Endothelial cell of umbilical vein (primary cell): ENCODE measurements around the gene ZBTB18. TPM values are rescaled to one million over a fixed set of nuclear protein-coding genes. Genes with fewer than 3 reads are reported as not detected.

ENCODE experiments used
- BruUV-seq: library from RNA; stranded (reverse); fragments of 400-500 nt; replicated peaks from 2 replicates; lab custom pipeline; 2021; lab: Mats Ljungman, UMichigan
- CTCF ChIA-PET: fragments of 300-600, 350-600 bp; sonication (Branson Sonifier 250); formaldehyde crosslinking; loops from one replicate; lab custom pipeline; 2021; ENCODE audit warnings: antibody characterized with exemption, inconsistent platforms; lab: Charles Lee
- POLR2A ChIA-PET: fragments of 300-600, 350-600 bp; sonication (Branson Sonifier 250); formaldehyde crosslinking; loops from one replicate; lab custom pipeline; 2021; ENCODE audit warnings: antibody characterized with exemption, inconsistent platforms; lab: Charles Lee
- DNase-seq: peaks from one replicate; pipeline ENCODE4 v3.0.0-alpha.2; 2011; ENCODE audit warnings: low read depth, low spot score
- FAIRE-seq: peaks from 2 replicates; lab custom pipeline; 2011; peaks lifted over from hg19 to GRCh38; lab: Jason Lieb, UNC
- H2AFZ ChIP-seq: 2 replicates; pipeline ENCODE4 v1.6.0; 2012; ENCODE audit warnings: low read depth, low read length, control low read depth, inconsistent platforms
- H3K27ac ChIP-seq: 2 replicates; pipeline ENCODE4 v1.5.1; 2011; ENCODE audit warnings: low read depth, mild to moderate bottlenecking, control low read depth, low read length, moderate library complexity; ENCODE audit not compliant: insufficient read depth
- H3K27me3 ChIP-seq, 2 experiments: 2 replicates each; pipeline versions ENCODE4 v1.6.0 to v1.6.1; 2011; ENCODE audit warnings: low read length in 2 of 2, mixed read lengths in 1 of 2; ENCODE audit not compliant: control insufficient read depth in 2 of 2, insufficient read depth in 2 of 2
- H3K36me3 ChIP-seq, 2 experiments: 2 replicates in 1 of 2; 3 replicates in 1 of 2; pipeline ENCODE4 v1.5.1; 2011; ENCODE audit warnings: low read length in 2 of 2, mild to moderate bottlenecking in 1 of 2, moderate library complexity in 1 of 2; ENCODE audit not compliant: control insufficient read depth in 2 of 2, insufficient read depth in 2 of 2; ENCODE audit errors: extremely low read depth in 1 of 2
- H3K4me1 ChIP-seq: 3 replicates; pipeline ENCODE4 v1.5.1; 2011; ENCODE audit warnings: mild to moderate bottlenecking, low read length; ENCODE audit not compliant: control insufficient read depth, insufficient read depth; ENCODE audit errors: extremely low read depth
- H3K4me2 ChIP-seq: 2 replicates; pipeline ENCODE4 v1.6.1; 2011; ENCODE audit warnings: low read length, control low read depth, mixed read lengths; ENCODE audit not compliant: insufficient read depth
- H3K4me3 ChIP-seq, 3 experiments: fragments of 200-600 bp in 1 of 3; sonication (generic), shearing (Covaris generic) in 1 of 3; replicated peaks in 1 of 3; 2 replicates each; pipeline ENCODE4 v1.5.1; 2011 to 2016; ENCODE audit warnings: control low read depth in 3 of 3, low read length in 3 of 3, mild to moderate bottlenecking in 2 of 3, inconsistent platforms in 1 of 3, low read depth in 1 of 3, moderate library complexity in 1 of 3; ENCODE audit not compliant: insufficient read depth in 1 of 3
- H3K79me2 ChIP-seq: 2 replicates; pipeline ENCODE4 v1.6.0; 2012; ENCODE audit warnings: low read length, inconsistent platforms; ENCODE audit not compliant: control insufficient read depth, insufficient read depth
- H3K9ac ChIP-seq: replicated peaks from 2 replicates; pipeline ENCODE3; 2011; ENCODE audit warnings: low read length, control low read depth; ENCODE audit not compliant: insufficient read depth; ENCODE audit errors: extremely low read depth
- H3K9me1 ChIP-seq: replicated peaks from 3 replicates; pipeline ENCODE4 v1.6.0; 2011; ENCODE audit warnings: mild to moderate bottlenecking, low read length; ENCODE audit not compliant: control insufficient read depth, insufficient read depth; ENCODE audit errors: extremely low read depth
- H3K9me3 ChIP-seq: replicated peaks from 2 replicates; pipeline ENCODE4 v1.5.1; 2012; ENCODE audit warnings: low read length, inconsistent platforms; ENCODE audit not compliant: control insufficient read depth, insufficient read depth
- H4K20me1 ChIP-seq: replicated peaks from 2 replicates; pipeline ENCODE3; 2011; ENCODE audit warnings: mild to moderate bottlenecking, low read length; ENCODE audit not compliant: control insufficient read depth, insufficient read depth; ENCODE audit errors: extremely low read depth
- EZH2 ChIP-seq: IDR thresholded peaks from 2 replicates; pipeline ENCODE4 v1.6.1; 2012; ENCODE audit warnings: borderline replicate concordance, low read depth, mild to moderate bottlenecking, moderate library complexity, low read length, inconsistent platforms; ENCODE audit not compliant: severe bottlenecking
- FOS ChIP-seq: IDR thresholded peaks from 2 replicates; pipeline ENCODE4 v1.6.1; 2011; ENCODE audit warnings: mild to moderate bottlenecking, low read length, moderate library complexity, borderline replicate concordance; ENCODE audit not compliant: insufficient read depth
- GATA2 ChIP-seq: IDR thresholded peaks from 2 replicates; pipeline ENCODE4 v1.7.0; 2011; ENCODE audit warnings: low read depth, mild to moderate bottlenecking, moderate library complexity, mixed read lengths, low read length; ENCODE audit not compliant: insufficient read length, insufficient read depth
- JUN ChIP-seq: IDR thresholded peaks from 2 replicates; pipeline ENCODE4 v1.6.1; 2011; ENCODE audit warnings: borderline replicate concordance, low read depth; ENCODE audit not compliant: insufficient read length, insufficient read depth
- MYC ChIP-seq: IDR thresholded peaks from one replicate; pipeline ENCODE4 v1.6.1; 2011; ENCODE audit warnings: mild to moderate bottlenecking, low read depth, low read length
- POLR2A ChIP-seq: IDR thresholded peaks from 2 replicates; pipeline ENCODE4 v1.6.1; 2012; ENCODE audit warnings: low read depth, mild to moderate bottlenecking, control low read depth, low read length
- POLR2AphosphoS5 ChIP-seq: IDR thresholded peaks from 2 replicates; pipeline ENCODE4 v1.6.1; 2012; ENCODE audit warnings: low read depth, mild to moderate bottlenecking, control low read depth, low read length, moderate library complexity; ENCODE audit not compliant: insufficient read depth
- dilution Hi-C: fragments of 300-500 bp; cut with MboI; formaldehyde crosslinking; loops from one replicate; pipeline ENCODE4 v1.15.0; 2019; ENCODE audit warnings: low sequenced_read_pairs; ENCODE audit not compliant: extremely low pct_ligation_motif_present
- intact Hi-C: fragments of 100-400 bp; cut with micrococcal nuclease; formaldehyde crosslinking; loops from one replicate; pipeline ENCODE4 v1.10.0; 2022
- polyA plus RNA-seq, 4 experiments: library from polyadenylated mRNA; depleted of rRNA in 3 of 4; stranded (reverse) in 3 of 4; unstranded in 1 of 4; fragments of >200 nt; gene quantifications; 2 replicates each; pipeline versions ENCODE4 v1.2.1 to v1.2.3, GENCODE V29; 2011 to 2012; ENCODE audit warnings: missing spikeins in 1 of 4
- total RNA-seq: library from RNA; stranded (reverse); gene quantifications from 2 replicates; pipeline ENCODE4 v1.2.3, GENCODE V29; 2021
- TF ChIP-seq, protein P1 (sequence below), 2 donors: IDR thresholded peaks; 1 replicate in 1 of 2; 2 replicates in 1 of 2; pipeline ENCODE4 v1.5.1; 2011; ENCODE audit warnings: low read length in 2 of 2, mild to moderate bottlenecking in 2 of 2, moderate library complexity in 2 of 2, control low read depth in 1 of 2, inconsistent platforms in 1 of 2, low read depth in 1 of 2; ENCODE audit not compliant: insufficient read depth in 1 of 2; ENCODE audit errors: extremely low read depth in 1 of 2
- TF ChIP-seq, protein P2 (sequence below): IDR thresholded peaks from 2 replicates; pipeline ENCODE4 v1.6.1; 2011; ENCODE audit not compliant: insufficient read depth, insufficient read length

The ZBTB18 gene
- total and polyA plus RNA-seq, 2 donors (not counting 3 experiments of a cell fraction or from before 2014, with no cell fraction given): 15.5 to 21.1 TPM

DNA sequence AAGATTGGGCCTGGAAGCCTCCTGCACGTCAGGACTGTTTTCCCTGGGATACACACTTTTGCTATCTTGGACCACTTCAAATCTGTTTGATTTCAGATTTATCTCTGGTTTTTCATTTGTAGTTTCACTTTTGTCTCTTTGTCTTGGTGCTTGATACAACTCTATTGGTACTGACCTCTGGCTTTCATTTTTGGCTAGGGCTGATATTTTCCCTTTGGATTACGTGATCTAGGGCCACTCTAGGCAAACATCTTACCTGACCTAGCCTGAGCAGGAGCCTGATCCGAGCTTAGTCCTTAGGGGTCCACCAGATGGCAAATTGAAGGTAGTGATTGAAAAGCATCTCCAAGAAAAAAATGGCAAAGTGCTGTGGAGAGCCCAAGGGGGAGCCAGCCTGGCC lies 39.6 kb downstream of the ZBTB18 start:
- Histone ChIP-seq H4K20me1 (no peaks in the 10 kb centered on the region), H3K27me3 (no peaks in the 10 kb centered on the region), H3K9me3 (no peaks in the 10 kb centered on the region), H3K79me2 (no peaks in the 10 kb centered on the region), H3K4me1 (no peaks in the 10 kb centered on the region), H3K4me2 (no peak overlapping the region), H3K9ac (no peak overlapping the region), H3K27ac (no peak overlapping the region), H3K9me1 (no peaks in the 10 kb centered on the region), H2AFZ (no peak overlapping the region), H3K36me3 (no peaks in the 10 kb centered on the region), H3K4me3 (no peak overlapping the region)
- POLR2A ChIA-PET: no interaction called here
- DNase-seq (no peak), FAIRE-seq (no peak)
- intact Hi-C loops: no loop called here
- dilution Hi-C loops: no loop called here
- CTCF ChIA-PET: interaction anchor here (0.8 kb wide), 1 partner anchor 12 kb away, joined by 3 read pairs; no protein-coding TSS in a partner anchor
- BruUV-seq: no TSS peak
- TF ChIP-seq POLR2AphosphoS5 (no peak), JUN (no peak), FOS (no peak), POLR2A (no peak), MYC (no peak), EZH2 (no peak), GATA2 (no peak)
- TF ChIP-seq, protein P1, sequence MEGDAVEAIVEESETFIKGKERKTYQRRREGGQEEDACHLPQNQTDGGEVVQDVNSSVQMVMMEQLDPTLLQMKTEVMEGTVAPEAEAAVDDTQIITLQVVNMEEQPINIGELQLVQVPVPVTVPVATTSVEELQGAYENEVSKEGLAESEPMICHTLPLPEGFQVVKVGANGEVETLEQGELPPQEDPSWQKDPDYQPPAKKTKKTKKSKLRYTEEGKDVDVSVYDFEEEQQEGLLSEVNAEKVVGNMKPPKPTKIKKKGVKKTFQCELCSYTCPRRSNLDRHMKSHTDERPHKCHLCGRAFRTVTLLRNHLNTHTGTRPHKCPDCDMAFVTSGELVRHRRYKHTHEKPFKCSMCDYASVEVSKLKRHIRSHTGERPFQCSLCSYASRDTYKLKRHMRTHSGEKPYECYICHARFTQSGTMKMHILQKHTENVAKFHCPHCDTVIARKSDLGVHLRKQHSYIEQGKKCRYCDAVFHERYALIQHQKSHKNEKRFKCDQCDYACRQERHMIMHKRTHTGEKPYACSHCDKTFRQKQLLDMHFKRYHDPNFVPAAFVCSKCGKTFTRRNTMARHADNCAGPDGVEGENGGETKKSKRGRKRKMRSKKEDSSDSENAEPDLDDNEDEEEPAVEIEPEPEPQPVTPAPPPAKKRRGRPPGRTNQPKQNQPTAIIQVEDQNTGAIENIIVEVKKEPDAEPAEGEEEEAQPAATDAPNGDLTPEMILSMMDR (IDR thresholded peaks at IDR 0.05; ENCODE audit: extremely low read depth in 1 of 2, insufficient read depth in 1 of 2, low read depth in 1 of 2, low read length in 2 of 2): no peak
- TF ChIP-seq, protein P2, sequence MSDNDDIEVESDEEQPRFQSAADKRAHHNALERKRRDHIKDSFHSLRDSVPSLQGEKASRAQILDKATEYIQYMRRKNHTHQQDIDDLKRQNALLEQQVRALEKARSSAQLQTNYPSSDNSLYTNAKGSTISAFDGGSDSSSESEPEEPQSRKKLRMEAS: no peak
